GM23338 (cell line): ENCODE results near the gene PTPRN2. TPM values are rescaled to one million over a fixed set of nuclear protein-coding genes. Genes with fewer than 3 reads are reported as not detected.

ENCODE experiments used
- ATAC-seq: fragments of 200-7000 bp; cut with Tn5 transposase; 3 replicates; pipeline ENCODE4 v1.9.1; 2020
- DNase-seq: peaks from one replicate; pipeline ENCODE4 v3.0.0-alpha.2; 2015; ENCODE audit warnings: low spot score
- H2AFZ ChIP-seq: fragments of 200-600 bp; sonication (generic); 2 replicates; pipeline ENCODE4 v1.8.0; 2016; ENCODE audit warnings: antibody characterized with exemption, mild to moderate bottlenecking, moderate library complexity
- H3F3A ChIP-seq: fragments of 200-600 bp; sonication (generic); replicated peaks from 2 replicates; pipeline ENCODE4 v1.8.0; 2017; ENCODE audit warnings: antibody characterized with exemption, mixed run types, low read depth
- H3K27ac ChIP-seq: fragments of 200-600 bp; sonication (generic); 2 replicates; pipeline ENCODE4 v1.6.1; 2016; ENCODE audit warnings: low read depth
- H3K27me3 ChIP-seq: fragments of 200-600 bp; sonication (generic); 2 replicates; pipeline ENCODE4 v1.8.0; 2016; ENCODE audit warnings: mild to moderate bottlenecking, mixed run types, moderate library complexity; ENCODE audit not compliant: insufficient read depth
- H3K36me3 ChIP-seq: fragments of 200-600 bp; sonication (generic); 2 replicates; pipeline ENCODE4 v1.8.0; 2016; ENCODE audit warnings: mild to moderate bottlenecking; ENCODE audit not compliant: insufficient read depth
- H3K4me1 ChIP-seq: fragments of 200-600 bp; sonication (generic); 2 replicates; pipeline ENCODE4 v1.8.0; 2016; ENCODE audit warnings: mild to moderate bottlenecking, moderate library complexity; ENCODE audit not compliant: insufficient read depth
- H3K4me2 ChIP-seq: fragments of 200-600 bp; sonication (generic); 2 replicates; pipeline ENCODE4 v1.7.1; 2017; ENCODE audit warnings: mixed run types
- H3K4me3 ChIP-seq: fragments of 200-600 bp; sonication (generic); 2 replicates; pipeline ENCODE4 v1.6.1; 2016; ENCODE audit warnings: mixed run types
- H3K79me2 ChIP-seq: fragments of 200-600 bp; sonication (generic); replicated peaks from 2 replicates; pipeline ENCODE4 v1.8.0; 2017; ENCODE audit warnings: mild to moderate bottlenecking; ENCODE audit not compliant: insufficient read depth
- H3K9me2 ChIP-seq: fragments of 200-600 bp; sonication (generic); 2 replicates; pipeline ENCODE4 v1.8.0; 2017; ENCODE audit not compliant: insufficient read depth
- H4K20me1 ChIP-seq: fragments of 200-600 bp; sonication (generic); replicated peaks from 2 replicates; pipeline ENCODE4 v1.8.0; 2017; ENCODE audit warnings: mild to moderate bottlenecking; ENCODE audit not compliant: insufficient read depth
- H3K27ac Mint-ChIP-seq: 2 replicates; pipeline ENCODE4 v1.8.0; 2020; ENCODE audit warnings: inconsistent platforms, mild to moderate bottlenecking, moderate library complexity, mixed read lengths
- H3K27me3 Mint-ChIP-seq: 3 replicates; pipeline ENCODE4 v1.8.0; 2022; ENCODE audit warnings: low read depth, mild to moderate bottlenecking, moderate library complexity, mixed read lengths, inconsistent platforms; ENCODE audit not compliant: insufficient read depth, poor library complexity
- H3K36me3 Mint-ChIP-seq: 3 replicates; pipeline ENCODE4 v1.8.0; 2021; ENCODE audit warnings: low read depth, mild to moderate bottlenecking, inconsistent platforms, moderate library complexity, mixed read lengths
- H3K4me1 Mint-ChIP-seq: 3 replicates; pipeline ENCODE4 v1.8.0; 2020; ENCODE audit warnings: mild to moderate bottlenecking, inconsistent platforms, mixed read lengths
- H3K4me3 Mint-ChIP-seq: 3 replicates; pipeline ENCODE4 v1.8.0; 2021; ENCODE audit warnings: moderate library complexity, mild to moderate bottlenecking, inconsistent platforms, mixed read lengths
- H3K9me3 Mint-ChIP-seq: 3 replicates; pipeline ENCODE4 v1.8.0; 2020; ENCODE audit warnings: moderate library complexity, mild to moderate bottlenecking, inconsistent platforms, mixed read lengths
- CREB1 ChIP-seq: fragments of 250-450 bp; sonication (Bioruptor Pico); IDR thresholded peaks from 2 replicates; pipeline ENCODE4 v1.5.0; 2020; ENCODE audit warnings: low read depth, mild to moderate bottlenecking, moderate library complexity
- EZH2 ChIP-seq: fragments of 200-600 bp; sonication (generic); IDR thresholded peaks from one replicate; pipeline ENCODE4 v1.8.0; 2017; ENCODE audit warnings: antibody characterized with exemption, mild to moderate bottlenecking, low read depth; ENCODE audit not compliant: unreplicated experiment
- EZH2phosphoT487 ChIP-seq: fragments of 200-600 bp; sonication (generic); IDR thresholded peaks from one replicate; pipeline ENCODE4 v1.8.1; 2018; ENCODE audit warnings: antibody characterized with exemption; ENCODE audit not compliant: unreplicated experiment
- JUNB ChIP-seq: IDR thresholded peaks from one replicate; pipeline ENCODE4 v1.6.1; 2016; ENCODE audit warnings: antibody characterized with exemption; ENCODE audit not compliant: unreplicated experiment
- NANOG ChIP-seq: IDR thresholded peaks from 2 replicates; pipeline ENCODE4 v1.6.1; 2016; ENCODE audit warnings: antibody characterized with exemption, borderline replicate concordance
- POLR2AphosphoS5 ChIP-seq: IDR thresholded peaks from 2 replicates; pipeline ENCODE4 v1.6.1; 2016; ENCODE audit warnings: antibody characterized with exemption, low read depth
- STAT1 ChIP-seq: IDR thresholded peaks from one replicate; pipeline ENCODE4 v1.6.1; 2016; ENCODE audit warnings: antibody characterized with exemption; ENCODE audit not compliant: unreplicated experiment
- ZNF114 ChIP-seq: fragments of 250-450 bp; sonication (Bioruptor Pico); IDR thresholded peaks from 2 replicates; pipeline ENCODE4 v1.5.0; 2020; ENCODE audit warnings: mild to moderate bottlenecking, moderate library complexity
- ZNF331 ChIP-seq: fragments of 250-450 bp; sonication (Bioruptor Pico); IDR thresholded peaks from 2 replicates; pipeline ENCODE4 v1.5.0; 2020; ENCODE audit warnings: low read depth, mild to moderate bottlenecking, moderate library complexity
- polyA plus RNA-seq: library from polyadenylated mRNA; unstranded; fragments of >200 nt; fragmentation: Nextera tagmentation; extraction: Ambion mirVana; gene quantifications from 2 replicates; pipeline ENCODE4 v1.2.1, GENCODE V29; 2016
- total RNA-seq: library from RNA; depleted of rRNA; stranded (reverse); fragments of >200 nt; shearing (Covaris generic); gene quantifications from 2 replicates; pipeline ENCODE4 v1.2.3, GENCODE V29; 2014
- TF ChIP-seq, protein P1 (sequence below): IDR thresholded peaks from one replicate; pipeline ENCODE4 v1.6.1; 2018; ENCODE audit warnings: antibody characterized with exemption; ENCODE audit not compliant: unreplicated experiment
- TF ChIP-seq, protein P2 (sequence below): fragments of 250-450 bp; sonication (Bioruptor Pico); IDR thresholded peaks from 2 replicates; pipeline ENCODE4 v1.5.0; 2020; ENCODE audit warnings: mild to moderate bottlenecking, moderate library complexity
- TF ChIP-seq, protein P3 (sequence below): IDR thresholded peaks from 2 replicates; pipeline ENCODE4 v1.6.1; 2016; ENCODE audit warnings: antibody characterized with exemption
- TF ChIP-seq, protein P4 (sequence below), 2 experiments: fragments of 200-600 bp in 1 of 2; sonication (generic) in 1 of 2; conservative IDR thresholded peaks; 2 replicates each; pipeline versions ENCODE4 v1.5.1 to v1.6.1; 2016 to 2017; ENCODE audit warnings: antibody characterized with exemption in 2 of 2, low read depth in 2 of 2, mild to moderate bottlenecking in 2 of 2, moderate library complexity in 1 of 2

Gene PTPRN2
- total and polyA plus RNA-seq, 2 experiments from 2014 or later = 0.87 to 4.0 TPM

DNA sequence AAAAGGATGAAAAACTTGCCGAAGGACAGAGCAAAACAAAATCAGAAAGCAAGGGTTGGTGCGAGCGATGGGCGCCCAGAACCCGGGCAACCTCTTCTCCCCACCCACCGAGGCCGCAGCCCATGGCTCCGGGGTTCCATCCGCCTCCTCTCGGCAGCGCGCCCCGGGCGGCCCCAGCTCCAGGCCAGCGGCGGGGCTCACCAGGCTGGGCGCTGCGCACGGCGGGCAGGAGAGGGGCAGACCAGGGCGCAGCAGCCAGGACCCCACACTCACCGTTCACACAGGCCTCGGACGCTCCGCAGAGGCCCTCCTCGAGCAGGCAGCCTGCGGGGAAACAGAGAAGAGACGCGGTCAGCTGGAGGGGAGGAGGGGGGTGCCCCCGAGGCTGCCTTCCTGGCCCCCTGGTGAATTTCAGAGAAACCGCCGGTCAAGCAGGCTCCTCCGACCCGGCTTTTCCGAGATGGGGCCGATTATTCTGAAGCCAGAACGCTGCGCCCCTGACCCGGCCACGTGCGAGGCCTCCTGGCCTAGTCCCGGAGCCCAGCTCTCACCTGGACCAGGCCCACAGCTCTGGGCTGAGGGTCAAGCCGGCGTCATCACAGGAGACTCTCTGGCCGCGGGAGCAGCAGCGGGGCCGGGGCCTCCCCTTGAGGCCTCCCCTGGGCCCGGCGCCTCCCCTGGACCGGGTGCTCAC lies 98.0 kb downstream of the PTPRN2 start:
- peaks cover 24% of the 10 kb centered on the region for H3K36me3 Mint-ChIP-seq
- no peak overlapping the region for H3K4me3 Mint-ChIP-seq
- peak overlapping the region; percentile 32; the same call in 1 of the 2 replicates for H2AFZ ChIP-seq
- H3K4me1 ChIP-seq = peaks cover 8% of the 10 kb centered on the region
- no peaks in the 10 kb centered on the region for H3K79me2 ChIP-seq
- peaks cover 13% of the 10 kb centered on the region for H3K27me3 Mint-ChIP-seq
- no peaks in the 10 kb centered on the region for H3F3A ChIP-seq
- no peak overlapping the region for H3K4me3 ChIP-seq
- H3K4me1 Mint-ChIP-seq = peaks cover 17% of the 10 kb centered on the region
- ATAC-seq (peak; percentile 47), DNase-seq (no peak)
- no peaks in the 10 kb centered on the region for H4K20me1 ChIP-seq
- H3K36me3 ChIP-seq = no peaks in the 10 kb centered on the region
- H3K4me2 ChIP-seq = no peak overlapping the region
- H3K9me2 ChIP-seq = no peaks in the 10 kb centered on the region
- TF ChIP-seq, protein P1, sequence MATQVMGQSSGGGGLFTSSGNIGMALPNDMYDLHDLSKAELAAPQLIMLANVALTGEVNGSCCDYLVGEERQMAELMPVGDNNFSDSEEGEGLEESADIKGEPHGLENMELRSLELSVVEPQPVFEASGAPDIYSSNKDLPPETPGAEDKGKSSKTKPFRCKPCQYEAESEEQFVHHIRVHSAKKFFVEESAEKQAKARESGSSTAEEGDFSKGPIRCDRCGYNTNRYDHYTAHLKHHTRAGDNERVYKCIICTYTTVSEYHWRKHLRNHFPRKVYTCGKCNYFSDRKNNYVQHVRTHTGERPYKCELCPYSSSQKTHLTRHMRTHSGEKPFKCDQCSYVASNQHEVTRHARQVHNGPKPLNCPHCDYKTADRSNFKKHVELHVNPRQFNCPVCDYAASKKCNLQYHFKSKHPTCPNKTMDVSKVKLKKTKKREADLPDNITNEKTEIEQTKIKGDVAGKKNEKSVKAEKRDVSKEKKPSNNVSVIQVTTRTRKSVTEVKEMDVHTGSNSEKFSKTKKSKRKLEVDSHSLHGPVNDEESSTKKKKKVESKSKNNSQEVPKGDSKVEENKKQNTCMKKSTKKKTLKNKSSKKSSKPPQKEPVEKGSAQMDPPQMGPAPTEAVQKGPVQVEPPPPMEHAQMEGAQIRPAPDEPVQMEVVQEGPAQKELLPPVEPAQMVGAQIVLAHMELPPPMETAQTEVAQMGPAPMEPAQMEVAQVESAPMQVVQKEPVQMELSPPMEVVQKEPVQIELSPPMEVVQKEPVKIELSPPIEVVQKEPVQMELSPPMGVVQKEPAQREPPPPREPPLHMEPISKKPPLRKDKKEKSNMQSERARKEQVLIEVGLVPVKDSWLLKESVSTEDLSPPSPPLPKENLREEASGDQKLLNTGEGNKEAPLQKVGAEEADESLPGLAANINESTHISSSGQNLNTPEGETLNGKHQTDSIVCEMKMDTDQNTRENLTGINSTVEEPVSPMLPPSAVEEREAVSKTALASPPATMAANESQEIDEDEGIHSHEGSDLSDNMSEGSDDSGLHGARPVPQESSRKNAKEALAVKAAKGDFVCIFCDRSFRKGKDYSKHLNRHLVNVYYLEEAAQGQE = no peak
- TF ChIP-seq CREB1 = no peak
- no peak for TF ChIP-seq POLR2AphosphoS5
- no peak for TF ChIP-seq NANOG
- no peak for TF ChIP-seq EZH2
- TF ChIP-seq ZNF331 = no peak
- TF ChIP-seq ZNF114 (CRISPR knock-in tag) = no peak
- no peak for TF ChIP-seq JUNB
- TF ChIP-seq, protein P2, sequence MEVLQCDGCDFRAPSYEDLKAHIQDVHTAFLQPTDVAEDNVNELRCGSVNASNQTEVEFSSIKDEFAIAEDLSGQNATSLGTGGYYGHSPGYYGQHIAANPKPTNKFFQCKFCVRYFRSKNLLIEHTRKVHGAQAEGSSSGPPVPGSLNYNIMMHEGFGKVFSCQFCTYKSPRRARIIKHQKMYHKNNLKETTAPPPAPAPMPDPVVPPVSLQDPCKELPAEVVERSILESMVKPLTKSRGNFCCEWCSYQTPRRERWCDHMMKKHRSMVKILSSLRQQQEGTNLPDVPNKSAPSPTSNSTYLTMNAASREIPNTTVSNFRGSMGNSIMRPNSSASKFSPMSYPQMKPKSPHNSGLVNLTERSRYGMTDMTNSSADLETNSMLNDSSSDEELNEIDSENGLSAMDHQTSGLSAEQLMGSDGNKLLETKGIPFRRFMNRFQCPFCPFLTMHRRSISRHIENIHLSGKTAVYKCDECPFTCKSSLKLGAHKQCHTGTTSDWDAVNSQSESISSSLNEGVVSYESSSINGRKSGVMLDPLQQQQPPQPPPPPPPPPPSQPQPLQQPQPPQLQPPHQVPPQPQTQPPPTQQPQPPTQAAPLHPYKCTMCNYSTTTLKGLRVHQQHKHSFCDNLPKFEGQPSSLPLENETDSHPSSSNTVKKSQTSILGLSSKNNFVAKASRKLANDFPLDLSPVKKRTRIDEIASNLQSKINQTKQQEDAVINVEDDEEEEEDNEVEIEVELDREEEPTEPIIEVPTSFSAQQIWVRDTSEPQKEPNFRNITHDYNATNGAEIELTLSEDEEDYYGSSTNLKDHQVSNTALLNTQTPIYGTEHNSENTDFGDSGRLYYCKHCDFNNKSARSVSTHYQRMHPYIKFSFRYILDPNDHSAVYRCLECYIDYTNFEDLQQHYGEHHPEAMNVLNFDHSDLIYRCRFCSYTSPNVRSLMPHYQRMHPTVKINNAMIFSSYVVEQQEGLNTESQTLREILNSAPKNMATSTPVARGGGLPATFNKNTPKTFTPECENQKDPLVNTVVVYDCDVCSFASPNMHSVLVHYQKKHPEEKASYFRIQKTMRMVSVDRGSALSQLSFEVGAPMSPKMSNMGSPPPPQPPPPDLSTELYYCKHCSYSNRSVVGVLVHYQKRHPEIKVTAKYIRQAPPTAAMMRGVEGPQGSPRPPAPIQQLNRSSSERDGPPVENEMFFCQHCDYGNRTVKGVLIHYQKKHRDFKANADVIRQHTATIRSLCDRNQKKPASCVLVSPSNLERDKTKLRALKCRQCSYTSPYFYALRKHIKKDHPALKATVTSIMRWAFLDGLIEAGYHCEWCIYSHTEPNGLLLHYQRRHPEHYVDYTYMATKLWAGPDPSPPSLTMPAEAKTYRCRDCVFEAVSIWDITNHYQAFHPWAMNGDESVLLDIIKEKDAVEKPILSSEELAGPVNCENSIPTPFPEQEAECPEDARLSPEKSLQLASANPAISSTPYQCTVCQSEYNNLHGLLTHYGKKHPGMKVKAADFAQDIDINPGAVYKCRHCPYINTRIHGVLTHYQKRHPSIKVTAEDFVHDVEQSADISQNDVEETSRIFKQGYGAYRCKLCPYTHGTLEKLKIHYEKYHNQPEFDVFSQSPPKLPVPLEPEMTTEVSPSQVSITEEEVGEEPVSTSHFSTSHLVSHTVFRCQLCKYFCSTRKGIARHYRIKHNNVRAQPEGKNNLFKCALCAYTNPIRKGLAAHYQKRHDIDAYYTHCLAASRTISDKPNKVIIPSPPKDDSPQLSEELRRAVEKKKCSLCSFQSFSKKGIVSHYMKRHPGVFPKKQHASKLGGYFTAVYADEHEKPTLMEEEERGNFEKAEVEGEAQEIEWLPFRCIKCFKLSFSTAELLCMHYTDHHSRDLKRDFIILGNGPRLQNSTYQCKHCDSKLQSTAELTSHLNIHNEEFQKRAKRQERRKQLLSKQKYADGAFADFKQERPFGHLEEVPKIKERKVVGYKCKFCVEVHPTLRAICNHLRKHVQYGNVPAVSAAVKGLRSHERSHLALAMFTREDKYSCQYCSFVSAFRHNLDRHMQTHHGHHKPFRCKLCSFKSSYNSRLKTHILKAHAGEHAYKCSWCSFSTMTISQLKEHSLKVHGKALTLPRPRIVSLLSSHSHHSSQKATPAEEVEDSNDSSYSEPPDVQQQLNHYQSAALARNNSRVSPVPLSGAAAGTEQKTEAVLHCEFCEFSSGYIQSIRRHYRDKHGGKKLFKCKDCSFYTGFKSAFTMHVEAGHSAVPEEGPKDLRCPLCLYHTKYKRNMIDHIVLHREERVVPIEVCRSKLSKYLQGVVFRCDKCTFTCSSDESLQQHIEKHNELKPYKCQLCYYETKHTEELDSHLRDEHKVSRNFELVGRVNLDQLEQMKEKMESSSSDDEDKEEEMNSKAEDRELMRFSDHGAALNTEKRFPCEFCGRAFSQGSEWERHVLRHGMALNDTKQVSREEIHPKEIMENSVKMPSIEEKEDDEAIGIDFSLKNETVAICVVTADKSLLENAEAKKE (CRISPR knock-in tag) = no peak
- TF ChIP-seq, protein P3, sequence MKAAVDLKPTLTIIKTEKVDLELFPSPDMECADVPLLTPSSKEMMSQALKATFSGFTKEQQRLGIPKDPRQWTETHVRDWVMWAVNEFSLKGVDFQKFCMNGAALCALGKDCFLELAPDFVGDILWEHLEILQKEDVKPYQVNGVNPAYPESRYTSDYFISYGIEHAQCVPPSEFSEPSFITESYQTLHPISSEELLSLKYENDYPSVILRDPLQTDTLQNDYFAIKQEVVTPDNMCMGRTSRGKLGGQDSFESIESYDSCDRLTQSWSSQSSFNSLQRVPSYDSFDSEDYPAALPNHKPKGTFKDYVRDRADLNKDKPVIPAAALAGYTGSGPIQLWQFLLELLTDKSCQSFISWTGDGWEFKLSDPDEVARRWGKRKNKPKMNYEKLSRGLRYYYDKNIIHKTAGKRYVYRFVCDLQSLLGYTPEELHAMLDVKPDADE = no peak
- TF ChIP-seq, protein P4, sequence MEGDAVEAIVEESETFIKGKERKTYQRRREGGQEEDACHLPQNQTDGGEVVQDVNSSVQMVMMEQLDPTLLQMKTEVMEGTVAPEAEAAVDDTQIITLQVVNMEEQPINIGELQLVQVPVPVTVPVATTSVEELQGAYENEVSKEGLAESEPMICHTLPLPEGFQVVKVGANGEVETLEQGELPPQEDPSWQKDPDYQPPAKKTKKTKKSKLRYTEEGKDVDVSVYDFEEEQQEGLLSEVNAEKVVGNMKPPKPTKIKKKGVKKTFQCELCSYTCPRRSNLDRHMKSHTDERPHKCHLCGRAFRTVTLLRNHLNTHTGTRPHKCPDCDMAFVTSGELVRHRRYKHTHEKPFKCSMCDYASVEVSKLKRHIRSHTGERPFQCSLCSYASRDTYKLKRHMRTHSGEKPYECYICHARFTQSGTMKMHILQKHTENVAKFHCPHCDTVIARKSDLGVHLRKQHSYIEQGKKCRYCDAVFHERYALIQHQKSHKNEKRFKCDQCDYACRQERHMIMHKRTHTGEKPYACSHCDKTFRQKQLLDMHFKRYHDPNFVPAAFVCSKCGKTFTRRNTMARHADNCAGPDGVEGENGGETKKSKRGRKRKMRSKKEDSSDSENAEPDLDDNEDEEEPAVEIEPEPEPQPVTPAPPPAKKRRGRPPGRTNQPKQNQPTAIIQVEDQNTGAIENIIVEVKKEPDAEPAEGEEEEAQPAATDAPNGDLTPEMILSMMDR (conservative IDR thresholded peaks at IDR 0.05; ENCODE audit: low read depth in 2 of 2) = no peak
- no peak for TF ChIP-seq EZH2phosphoT487
- no peak for TF ChIP-seq STAT1
- H3K27me3 ChIP-seq = no peaks in the 10 kb centered on the region
- H3K27ac ChIP-seq = no peak overlapping the region
- H3K27ac Mint-ChIP-seq = no peak overlapping the region
- H3K9me3 Mint-ChIP-seq = peaks cover 68% of the 10 kb centered on the region
